ENCODE results near the gene SEH1L.

SEH1L gene

DNA sequence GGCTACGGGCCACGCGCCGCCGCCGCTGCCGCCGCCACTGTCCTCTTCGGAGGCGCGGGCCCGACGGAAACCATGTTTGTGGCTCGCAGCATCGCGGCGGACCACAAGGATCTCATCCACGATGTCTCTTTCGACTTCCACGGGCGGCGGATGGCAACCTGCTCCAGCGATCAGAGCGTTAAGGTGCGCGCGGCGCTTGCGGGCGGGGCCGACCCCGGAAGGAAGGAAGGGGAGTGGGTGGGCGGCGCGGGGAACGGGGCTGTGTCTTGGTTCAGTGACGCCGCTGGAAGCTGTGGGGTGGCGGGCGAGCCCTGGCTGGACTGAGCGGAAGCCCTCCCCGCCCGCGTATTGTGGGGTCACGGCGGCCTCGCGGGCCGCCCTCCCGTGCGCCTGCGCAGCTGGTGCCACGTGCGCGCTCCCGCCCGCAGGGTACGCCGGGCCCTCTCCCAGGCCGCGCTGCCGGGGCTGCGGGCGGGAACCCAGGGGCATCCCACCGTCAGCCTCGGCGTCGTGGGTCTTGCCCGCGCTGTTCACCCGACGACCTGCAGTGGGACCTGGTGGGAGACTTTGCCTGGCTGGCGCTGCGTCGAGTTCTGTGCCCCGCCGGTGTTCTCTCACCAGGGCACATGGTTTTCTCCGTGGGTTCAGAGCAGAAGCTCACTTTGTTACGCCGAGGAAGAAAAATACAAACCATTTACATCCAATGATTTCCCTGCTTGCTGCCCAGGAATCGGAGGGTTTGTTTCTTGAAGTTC is 416 bp downstream of the SEH1L start:
- peak; percentile 84 for ATAC-seq (ENCODE audit: insufficient read depth, low read depth)
- TF ChIP-seq EZH2 (IDR thresholded peaks at IDR 0.05; ENCODE audit: borderline replicate concordance, low read depth, low read length, severe bottlenecking) (no peak), CTCF (IDR thresholded peaks at IDR 0.05; ENCODE audit: borderline replicate concordance, extremely low read depth, low read length, poor library complexity, severe bottlenecking) (no peak)
- Histone ChIP-seq H3K4me2 (ENCODE audit: insufficient read depth, low read length) (peak overlapping the region; percentile 87), H3K36me3 (ENCODE audit: insufficient read depth, low read length) (peaks cover 22% of the 10 kb centered on the region), H3K9me3 (ENCODE audit: insufficient read depth, low read length, severe bottlenecking) (no peaks in the 10 kb centered on the region), H2AFZ (ENCODE audit: low read depth, low read length) (peak overlapping the region; percentile 95), H3K27me3 (ENCODE audit: insufficient read depth, low read length, poor library complexity) (no peaks in the 10 kb centered on the region), H3K9ac (ENCODE audit: low read depth, low read length) (peak overlapping the region; percentile 74), H3K27ac (ENCODE audit: low read length) (peak overlapping the region; percentile 94), H3K4me1 (ENCODE audit: insufficient read depth, low read length) (peaks cover 59% of the 10 kb centered on the region), H3K79me2 (ENCODE audit: insufficient read depth, low read length) (peaks cover 65% of the 10 kb centered on the region), H4K20me1 (ENCODE audit: insufficient read depth, low read length) (no peaks in the 10 kb centered on the region; the same call in 1 of the 2 replicates), H3K4me3 (ENCODE audit: low read depth in 1 of 2, low read length in 2 of 2) (peak overlapping the region; percentile 66 to 70; a peak in 3 of 4 replicates)
- peak; percentile 99 for DNase-seq

GRCh38 chr18:12958478-12958877 is 10.7 kb downstream of the SEH1L start:
- Histone ChIP-seq H3K27me3 (ENCODE audit: insufficient read depth, low read length, poor library complexity) (no peaks in the 10 kb centered on the region), H4K20me1 (ENCODE audit: insufficient read depth, low read length) (peaks cover 14% of the 10 kb centered on the region; the same call in 1 of the 2 replicates), H3K36me3 (ENCODE audit: insufficient read depth, low read length) (peaks cover 80% of the 10 kb centered on the region), H3K9ac (ENCODE audit: low read depth, low read length) (no peak overlapping the region), H3K4me2 (ENCODE audit: insufficient read depth, low read length) (no peak overlapping the region), H3K4me3 (ENCODE audit: low read depth in 1 of 2, low read length in 2 of 2) (no peak overlapping the region), H3K27ac (ENCODE audit: low read length) (no peak overlapping the region), H3K9me3 (ENCODE audit: insufficient read depth, low read length, severe bottlenecking) (no peaks in the 10 kb centered on the region), H3K4me1 (ENCODE audit: insufficient read depth, low read length) (no peaks in the 10 kb centered on the region), H2AFZ (ENCODE audit: low read depth, low read length) (no peak overlapping the region), H3K79me2 (ENCODE audit: insufficient read depth, low read length) (peaks cover 86% of the 10 kb centered on the region)
- ATAC-seq (ENCODE audit: insufficient read depth, low read depth) (no peak), DNase-seq (no peak)
- no peak for TF ChIP-seq CTCF (IDR thresholded peaks at IDR 0.05; ENCODE audit: borderline replicate concordance, extremely low read depth, low read length, poor library complexity, severe bottlenecking)
- TF ChIP-seq EZH2 (IDR thresholded peaks at IDR 0.05; ENCODE audit: borderline replicate concordance, low read depth, low read length, severe bottlenecking) = no peak

DNA sequence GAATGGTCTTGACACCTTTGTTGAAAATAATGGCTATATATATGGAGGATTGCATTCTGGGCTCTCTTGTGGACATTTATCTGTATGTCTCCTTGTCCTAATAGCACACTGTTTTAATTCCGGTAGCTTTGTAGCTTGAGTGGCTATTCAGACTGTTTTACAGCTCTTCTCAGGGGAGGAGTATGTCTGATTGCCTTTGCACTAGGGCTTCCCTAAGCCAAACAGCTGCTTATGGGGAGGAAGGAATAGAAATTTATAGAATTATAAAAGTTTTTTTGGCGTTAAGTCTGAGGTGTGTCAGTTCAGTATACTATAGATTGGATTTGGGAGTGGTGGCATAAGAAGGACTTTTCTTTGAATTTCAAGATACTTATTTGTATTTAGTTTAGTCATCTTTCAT is 12.6 kb downstream of the SEH1L start:
- Histone ChIP-seq H3K9me3 (ENCODE audit: insufficient read depth, low read length, severe bottlenecking) (no peaks in the 10 kb centered on the region), H3K4me3 (ENCODE audit: low read depth in 1 of 2, low read length in 2 of 2) (no peak overlapping the region), H3K36me3 (ENCODE audit: insufficient read depth, low read length) (peaks cover 82% of the 10 kb centered on the region), H3K27me3 (ENCODE audit: insufficient read depth, low read length, poor library complexity) (no peaks in the 10 kb centered on the region), H3K9ac (ENCODE audit: low read depth, low read length) (no peak overlapping the region), H3K79me2 (ENCODE audit: insufficient read depth, low read length) (peaks cover 78% of the 10 kb centered on the region), H3K27ac (ENCODE audit: low read length) (no peak overlapping the region), H3K4me1 (ENCODE audit: insufficient read depth, low read length) (no peaks in the 10 kb centered on the region), H3K4me2 (ENCODE audit: insufficient read depth, low read length) (no peak overlapping the region), H4K20me1 (ENCODE audit: insufficient read depth, low read length) (peaks cover 14% of the 10 kb centered on the region; the same call in 1 of the 2 replicates), H2AFZ (ENCODE audit: low read depth, low read length) (no peak overlapping the region)
- DNase-seq = no peak
- no peak for TF ChIP-seq EZH2 (IDR thresholded peaks at IDR 0.05; ENCODE audit: borderline replicate concordance, low read depth, low read length, severe bottlenecking)
- TF ChIP-seq CTCF (IDR thresholded peaks at IDR 0.05; ENCODE audit: borderline replicate concordance, extremely low read depth, low read length, poor library complexity, severe bottlenecking) = no peak
- ATAC-seq (ENCODE audit: insufficient read depth, low read depth) = no peak
